GM18870 (cell line): ENCODE results near the gene KIR2DL1.
"Not testable (repeated sequence)": the region's sequence is repeated elsewhere in the genome, so short reads cannot be mapped to it uniquely, and the experiment has no call there.

ENCODE experiments used
- ATAC-seq: cut with Tn5 transposase; IDR thresholded peaks from one replicate; pipeline ENCODE4 v1.9.1; 2021; ENCODE audit warnings: moderate library complexity; ENCODE audit not compliant: unreplicated experiment

Gene KIR2DL1

DNA sequence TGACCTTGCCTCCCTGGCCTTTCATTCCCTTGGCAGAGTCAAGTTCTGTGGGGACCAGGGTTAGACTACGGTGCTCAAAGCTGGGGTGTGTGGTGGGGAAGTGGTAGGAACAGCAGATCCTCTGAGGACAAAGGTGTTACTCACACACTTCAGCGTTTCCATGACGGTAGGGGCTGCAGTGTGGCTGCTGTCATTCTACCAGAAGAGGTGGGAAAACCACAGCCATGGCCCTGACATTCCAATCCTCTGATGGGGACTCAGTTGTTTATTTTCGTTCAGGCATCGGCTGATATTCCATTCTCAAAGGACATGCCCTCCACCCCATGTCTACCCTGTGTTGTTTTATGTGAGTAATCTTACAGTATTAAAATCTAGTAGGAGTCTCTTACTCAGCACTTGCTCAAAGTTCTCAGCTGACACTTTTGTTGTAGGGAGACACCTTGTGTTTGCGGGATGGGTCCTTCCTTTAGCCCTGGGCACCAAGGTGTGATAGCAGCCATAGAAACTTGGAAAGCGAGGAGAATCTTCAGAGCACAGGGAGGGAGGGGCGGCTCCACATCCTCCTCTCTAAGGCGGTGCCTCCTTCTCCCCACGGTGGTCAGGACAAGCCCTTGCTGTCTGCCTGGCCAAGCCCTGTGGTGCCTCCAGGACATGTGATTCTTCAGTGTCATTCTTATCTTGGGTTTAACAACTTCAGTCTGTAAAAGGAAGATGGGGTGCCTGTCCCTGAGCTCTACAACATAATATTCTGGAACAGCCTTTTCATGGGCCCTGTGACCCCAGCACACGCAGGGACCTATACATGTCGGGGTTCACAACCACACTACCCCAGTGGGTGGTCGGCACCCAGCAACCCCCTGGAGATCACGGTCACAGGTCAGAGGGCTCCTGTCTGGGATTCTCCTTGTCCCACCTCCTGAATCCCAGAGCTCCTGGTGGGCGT lies 1.7 kb downstream of the KIR2DL1 start:
- ATAC-seq = not testable (repeated sequence)

DNA sequence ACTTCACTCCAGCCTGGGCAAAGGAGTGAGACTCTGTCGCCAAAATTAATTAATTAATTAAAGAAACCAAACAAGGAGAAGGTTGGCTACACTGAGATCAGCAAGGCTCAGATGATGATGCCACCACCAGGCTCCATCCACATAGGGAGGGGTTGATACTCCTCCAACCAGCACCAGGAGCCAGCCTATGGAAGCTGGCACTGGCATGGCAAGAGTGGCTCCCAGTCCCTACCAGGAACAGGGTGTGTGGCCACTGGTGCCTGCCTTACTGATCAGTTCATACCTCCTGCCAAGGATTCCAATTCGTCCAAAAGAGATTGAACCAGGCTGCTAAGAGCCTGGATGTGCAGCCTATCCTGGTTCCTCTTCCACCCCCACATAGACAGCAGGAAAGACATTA lies 3.1 kb downstream of the KIR2DL1 start:
- not testable (repeated sequence) for ATAC-seq

DNA sequence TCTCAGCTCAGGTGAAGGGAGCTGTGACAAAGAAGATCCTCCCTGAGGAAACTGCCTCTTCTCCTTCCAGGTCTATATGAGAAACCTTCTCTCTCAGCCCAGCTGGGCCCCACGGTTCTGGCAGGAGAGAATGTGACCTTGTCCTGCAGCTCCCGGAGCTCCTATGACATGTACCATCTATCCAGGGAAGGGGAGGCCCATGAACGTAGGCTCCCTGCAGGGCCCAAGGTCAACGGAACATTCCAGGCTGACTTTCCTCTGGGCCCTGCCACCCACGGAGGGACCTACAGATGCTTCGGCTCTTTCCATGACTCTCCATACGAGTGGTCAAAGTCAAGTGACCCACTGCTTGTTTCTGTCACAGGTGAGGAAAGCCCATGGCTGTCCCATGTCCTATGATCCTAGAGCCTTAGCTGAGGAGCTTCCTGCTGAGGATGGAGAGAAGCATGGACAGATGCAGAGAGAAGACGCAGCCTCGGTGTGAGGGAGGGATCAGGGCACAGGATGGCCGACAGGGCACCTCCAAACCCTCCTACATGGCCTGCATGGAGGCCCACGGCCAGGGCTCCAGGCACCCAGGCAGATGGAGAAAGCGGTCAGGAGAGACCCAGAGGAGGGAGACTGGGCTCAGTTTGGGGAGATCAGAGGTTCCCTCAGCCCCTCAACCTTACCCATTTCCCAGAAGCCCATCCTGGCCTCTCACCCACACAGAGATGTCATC lies 5.7 kb downstream of the KIR2DL1 start:
- ATAC-seq = not testable (repeated sequence)

DNA sequence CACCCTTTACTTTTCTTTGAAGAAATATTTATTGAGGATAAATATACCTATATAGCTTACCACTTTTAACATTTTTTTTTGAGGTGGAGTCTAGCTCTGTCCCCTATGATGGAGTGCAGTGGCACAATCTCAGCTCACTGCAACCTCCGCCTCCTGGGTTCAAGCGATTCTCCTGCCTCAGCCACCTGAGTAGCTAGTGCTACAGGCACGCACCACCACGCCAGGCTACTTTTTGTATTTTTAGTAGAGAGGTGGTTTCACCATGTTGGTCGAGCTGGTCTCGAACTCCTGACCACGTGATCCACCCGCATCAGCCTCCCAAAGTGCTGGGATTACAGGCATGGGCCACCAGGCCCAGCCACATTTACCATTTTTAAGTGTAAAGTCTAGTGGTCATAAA lies 6.2 kb downstream of the KIR2DL1 start:
- ATAC-seq = not testable (repeated sequence)

DNA sequence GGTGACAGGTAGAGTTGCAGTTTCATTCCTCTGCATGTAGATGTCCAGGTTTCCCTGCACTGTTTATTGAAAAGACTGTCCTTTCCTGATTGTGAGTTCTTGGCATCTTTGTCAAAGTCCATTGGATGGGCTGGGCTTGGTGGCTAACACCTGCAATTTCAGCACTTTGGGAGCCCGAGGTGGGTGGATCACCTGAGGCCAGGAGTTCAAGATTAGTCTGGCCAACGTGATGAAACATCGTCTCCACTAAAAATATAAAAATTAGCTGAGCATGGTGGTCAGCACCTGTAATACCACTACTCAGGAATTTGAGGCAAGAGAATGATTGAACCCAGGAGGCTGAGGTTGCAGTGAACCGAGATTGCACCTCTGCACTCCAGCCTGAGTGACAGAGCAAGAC lies 8.3 kb downstream of the KIR2DL1 start:
- not testable (repeated sequence) for ATAC-seq

DNA sequence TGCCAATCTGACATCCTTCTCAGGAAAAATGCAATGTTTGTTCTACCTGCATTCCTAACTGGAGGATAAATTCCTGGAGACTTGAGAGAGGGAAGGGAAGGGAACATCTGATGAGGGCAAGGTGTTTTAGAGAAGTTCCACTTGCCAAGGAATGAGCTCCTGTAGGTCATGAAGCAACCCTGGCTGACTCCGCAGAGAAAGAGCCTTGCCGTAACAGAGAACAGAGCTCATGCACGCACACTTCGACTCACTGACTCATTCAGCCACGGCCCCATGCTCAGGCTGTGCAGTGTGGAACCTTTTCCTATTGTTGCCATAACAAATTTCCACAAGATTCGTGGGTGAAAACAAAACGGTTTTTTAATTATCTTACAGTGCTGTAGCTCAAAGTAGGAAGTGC lies 9.3 kb downstream of the KIR2DL1 start:
- ATAC-seq = not testable (repeated sequence)

DNA sequence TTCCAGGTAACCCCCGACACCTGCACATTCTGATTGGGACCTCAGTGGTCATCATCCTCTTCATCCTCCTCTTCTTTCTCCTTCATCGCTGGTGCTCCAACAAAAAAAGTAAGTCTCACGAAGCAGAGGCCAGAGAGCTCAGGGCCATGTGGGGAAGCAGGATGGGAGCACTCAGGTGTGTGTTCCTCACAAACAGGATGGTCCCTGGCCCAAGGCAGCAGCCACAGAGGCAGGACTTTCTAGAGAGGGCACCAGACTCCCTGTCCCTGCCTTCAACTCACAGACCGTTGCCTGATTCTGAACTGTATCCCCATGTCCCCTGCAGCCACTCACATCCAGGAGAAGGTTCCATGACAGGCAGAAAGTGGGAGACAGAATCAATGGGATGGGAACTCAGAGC lies 13.3 kb downstream of the KIR2DL1 start:
- ATAC-seq = not testable (repeated sequence)

DNA sequence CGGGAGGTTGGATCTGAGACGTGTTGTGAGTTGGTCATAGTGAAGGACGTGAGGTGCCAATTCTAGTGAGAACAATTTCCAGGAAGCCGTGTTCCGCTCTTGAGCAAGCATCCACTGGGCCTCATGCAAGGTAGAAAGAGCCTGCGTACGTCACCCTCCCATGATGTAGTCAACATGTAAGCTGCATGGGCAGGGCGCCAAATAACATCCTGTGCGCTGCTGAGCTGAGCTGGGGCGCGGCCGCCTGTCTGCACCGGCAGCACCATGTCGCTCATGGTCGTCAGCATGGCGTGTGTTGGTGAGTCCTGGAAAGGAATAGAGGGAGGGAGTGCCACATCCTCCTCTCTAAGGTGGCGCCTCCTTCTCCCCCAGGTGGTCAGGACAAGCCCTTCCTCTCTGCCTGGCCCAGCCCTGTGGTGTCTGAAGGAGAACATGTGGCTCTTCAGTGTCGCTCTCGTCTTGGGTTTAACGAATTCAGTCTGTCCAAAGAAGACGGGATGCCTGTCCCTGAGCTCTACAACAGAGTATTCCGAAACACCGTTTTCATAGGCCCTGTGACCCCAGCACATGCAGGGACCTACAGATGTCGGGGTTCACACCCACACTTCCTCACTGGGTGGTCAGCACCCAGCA lies 16.6 kb downstream of the KIR2DL1 start:
- ATAC-seq = not testable (repeated sequence)

DNA sequence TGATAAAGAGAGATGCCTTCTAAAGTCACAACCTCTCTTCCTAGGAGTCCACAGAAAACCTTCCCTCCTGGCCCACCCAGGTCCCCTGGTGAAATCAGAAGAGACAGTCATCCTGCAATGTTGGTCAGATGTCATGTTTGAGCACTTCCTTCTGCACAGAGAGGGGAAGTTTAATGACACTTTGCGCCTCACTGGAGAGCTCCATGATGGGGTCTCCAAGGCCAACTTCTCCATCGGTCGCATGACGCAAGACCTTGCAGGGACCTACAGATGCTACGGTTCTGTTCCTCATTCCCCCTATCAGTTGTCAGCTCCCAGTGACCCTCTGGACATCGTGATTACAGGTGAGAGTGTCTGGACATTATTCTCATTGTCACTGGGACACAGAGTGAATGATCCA lies 18.6 kb downstream of the KIR2DL1 start:
- ATAC-seq = not testable (repeated sequence)

DNA sequence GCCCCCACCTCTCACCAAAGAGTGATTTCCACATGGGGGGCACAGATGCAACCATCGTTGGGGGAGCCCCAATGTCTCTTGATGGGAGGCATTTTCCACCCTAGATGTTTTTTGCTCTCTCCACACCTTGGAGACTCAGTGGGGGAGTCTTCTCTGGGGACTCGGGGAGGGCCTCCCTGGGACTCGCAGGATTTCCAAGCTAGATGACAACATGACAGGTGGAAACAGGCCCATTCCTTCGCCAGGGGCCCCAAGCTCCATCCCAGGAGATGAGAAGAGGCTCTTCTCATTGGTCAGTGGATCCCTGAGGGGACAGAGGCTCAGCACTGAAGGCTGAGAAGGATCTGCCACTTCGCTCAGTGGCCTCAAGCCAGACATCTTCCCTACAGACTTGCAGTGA lies 21.1 kb downstream of the KIR2DL1 start:
- ATAC-seq = no peak

DNA sequence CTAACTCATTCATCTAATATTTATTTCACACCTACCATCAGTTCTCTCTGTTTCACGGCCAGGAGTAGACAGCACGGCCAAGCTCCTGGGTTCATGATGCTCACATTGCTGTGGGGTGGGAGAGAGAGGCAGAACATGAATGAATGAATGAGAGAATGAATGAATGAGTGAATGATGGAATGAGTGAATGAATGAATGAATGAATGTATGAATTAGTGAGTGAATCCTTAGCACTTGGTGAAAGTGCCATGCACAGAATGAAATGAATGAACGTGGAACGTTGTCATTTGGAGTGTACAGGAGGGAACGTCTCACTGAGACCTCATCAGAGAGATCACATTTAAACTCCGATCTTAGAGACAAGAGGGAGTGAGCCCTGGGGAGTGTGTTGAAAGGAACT lies 21.9 kb downstream of the KIR2DL1 start:
- ATAC-seq = no peak

DNA sequence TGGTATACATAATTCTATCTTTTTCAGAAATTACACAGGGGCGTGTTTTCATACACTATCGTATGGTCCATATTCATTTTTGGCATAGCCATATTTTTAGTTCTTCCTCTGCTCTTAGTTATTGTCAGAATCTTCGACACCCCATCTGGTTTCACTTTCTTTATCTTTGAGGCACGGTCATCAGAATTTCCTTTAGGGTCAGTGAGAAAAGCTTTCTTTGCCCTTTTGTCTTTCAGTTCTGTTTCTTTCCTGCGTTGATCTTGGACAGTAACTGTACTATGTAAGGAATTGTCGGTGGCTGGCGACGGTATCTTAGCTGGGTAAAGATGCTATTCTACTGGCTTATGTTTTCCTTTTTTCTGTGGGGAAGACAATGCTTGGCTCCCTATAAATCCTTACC lies 23.2 kb downstream of the KIR2DL1 start:
- ATAC-seq = no peak

DNA sequence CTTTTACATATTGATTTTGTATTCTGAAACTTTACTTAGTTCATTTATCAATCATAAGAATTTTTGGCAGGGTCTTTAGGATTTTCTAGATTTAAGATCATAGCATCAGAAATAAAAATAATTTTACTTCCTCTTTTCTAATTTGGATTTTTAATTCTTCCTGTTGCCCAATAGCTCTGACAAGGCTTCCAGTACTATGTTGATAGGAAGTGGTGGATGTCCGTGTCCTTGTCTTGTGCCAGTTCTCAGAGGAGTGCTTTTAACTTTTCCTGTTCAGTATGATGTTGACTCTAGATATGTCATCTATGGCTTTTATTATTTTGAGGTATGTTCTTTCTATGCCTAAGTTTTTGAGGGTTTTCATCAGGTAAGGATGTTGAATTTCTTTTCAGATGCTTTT lies 26.2 kb downstream of the KIR2DL1 start:
- ATAC-seq = no peak

DNA sequence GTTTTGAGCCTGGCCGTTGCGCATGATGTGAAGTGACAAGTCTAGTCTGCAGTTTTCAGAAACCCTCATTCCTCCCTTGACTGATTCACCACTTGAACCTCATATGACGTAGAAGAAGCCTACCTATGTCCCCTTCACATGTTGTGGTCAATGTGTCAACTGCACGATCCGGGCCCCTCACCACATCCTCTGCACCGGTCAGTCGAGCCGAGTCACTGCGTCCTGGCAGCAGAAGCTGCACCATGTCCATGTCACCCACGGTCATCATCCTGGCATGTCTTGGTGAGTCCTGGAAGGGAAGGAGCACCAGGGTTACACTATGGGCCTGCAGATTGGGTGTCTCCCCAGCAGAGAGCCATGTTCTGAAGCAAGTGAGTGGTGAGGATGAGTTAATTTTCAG lies 33.8 kb downstream of the KIR2DL1 start, which contains the start of gene KIR2DL4:
Gene KIR2DL4 (plus strand): TSS at position 201 of the 400 bp plus-strand sequence. CDS start 42 bp downstream, at position 243.
- ATAC-seq = no peak

DNA sequence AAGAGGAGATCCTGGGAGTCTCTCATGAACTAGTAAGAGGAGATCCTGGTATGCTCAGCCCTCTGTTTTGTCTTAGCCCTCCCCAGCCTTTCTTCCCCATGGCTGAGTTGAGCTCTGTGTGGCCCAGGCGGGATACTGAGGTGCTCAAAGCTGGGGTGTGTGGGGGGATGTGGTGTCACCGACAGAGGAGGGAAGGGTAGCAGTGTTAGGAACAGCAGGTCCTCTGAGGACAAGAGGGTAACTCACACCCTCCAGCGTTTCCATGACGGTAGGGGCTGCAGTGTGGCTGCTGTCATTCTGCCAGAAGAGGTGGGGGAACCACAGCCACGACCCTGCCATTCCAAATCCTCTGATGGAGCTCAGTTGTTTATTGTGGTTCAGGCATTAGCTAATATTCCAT lies 34.5 kb downstream of the KIR2DL1 start:
- ATAC-seq = no peak

DNA sequence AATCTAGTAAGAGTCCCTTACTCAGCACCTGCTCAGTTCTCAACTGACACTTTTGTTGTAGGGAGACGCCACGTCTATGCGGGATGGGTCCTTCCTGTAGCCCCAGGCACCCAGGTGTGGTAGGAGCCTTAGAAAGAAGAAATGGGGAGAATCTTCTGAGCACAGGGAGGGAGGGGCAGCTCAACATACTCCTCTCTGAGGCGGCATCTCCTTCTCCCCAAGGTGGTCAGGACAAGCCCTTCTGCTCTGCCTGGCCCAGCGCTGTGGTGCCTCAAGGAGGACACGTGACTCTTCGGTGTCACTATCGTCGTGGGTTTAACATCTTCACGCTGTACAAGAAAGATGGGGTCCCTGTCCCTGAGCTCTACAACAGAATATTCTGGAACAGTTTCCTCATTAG lies 35.0 kb downstream of the KIR2DL1 start:
- no peak for ATAC-seq

DNA sequence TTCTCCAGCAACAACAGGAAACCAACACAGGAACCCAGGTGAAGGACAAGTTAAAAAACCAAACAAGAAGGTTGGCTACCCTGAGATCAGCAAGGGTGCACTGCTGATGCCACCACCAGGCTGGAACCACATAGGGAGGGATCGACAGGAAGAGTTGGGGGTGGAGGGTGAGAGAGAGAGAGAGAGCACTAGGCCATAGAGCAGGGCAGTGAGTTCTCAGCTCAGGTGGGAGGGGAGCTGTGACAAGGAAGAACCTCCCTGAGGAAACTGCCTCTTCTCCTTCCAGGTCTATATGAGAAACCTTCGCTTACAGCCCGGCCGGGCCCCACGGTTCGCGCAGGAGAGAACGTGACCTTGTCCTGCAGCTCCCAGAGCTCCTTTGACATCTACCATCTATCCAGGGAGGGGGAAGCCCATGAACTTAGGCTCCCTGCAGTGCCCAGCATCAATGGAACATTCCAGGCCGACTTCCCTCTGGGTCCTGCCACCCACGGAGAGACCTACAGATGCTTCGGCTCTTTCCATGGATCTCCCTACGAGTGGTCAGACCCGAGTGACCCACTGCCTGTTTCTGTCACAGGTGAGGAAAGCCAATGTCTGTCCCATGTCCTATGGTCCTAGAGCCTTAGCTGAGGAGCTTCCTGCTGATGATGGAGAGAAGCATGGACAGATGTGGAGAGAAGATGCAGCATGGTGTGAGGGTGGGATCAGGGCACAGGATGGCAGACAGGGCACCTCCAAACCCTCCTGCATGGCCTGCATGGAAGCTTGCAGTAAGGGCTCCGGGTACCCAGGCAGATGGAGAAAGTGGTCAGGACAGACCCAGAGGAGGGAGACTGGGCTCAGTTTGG lies 36.3 kb downstream of the KIR2DL1 start:
- no peak for ATAC-seq

DNA sequence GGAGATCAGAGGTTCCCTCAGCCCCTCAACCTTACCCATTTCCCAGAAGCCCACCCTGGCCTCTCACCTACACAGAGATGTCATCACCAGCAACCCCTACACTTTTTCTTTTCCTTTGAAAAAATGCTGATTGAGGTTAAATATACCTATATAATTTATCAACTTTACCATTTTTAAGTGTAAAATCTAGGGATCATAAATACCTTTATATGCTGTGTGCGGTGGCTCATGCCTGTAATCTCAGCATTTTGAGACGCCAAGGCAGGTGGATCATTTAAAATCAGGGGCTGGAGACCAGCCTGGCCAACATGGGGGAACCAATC lies 36.9 kb downstream of the KIR2DL1 start:
- ATAC-seq = no peak

DNA sequence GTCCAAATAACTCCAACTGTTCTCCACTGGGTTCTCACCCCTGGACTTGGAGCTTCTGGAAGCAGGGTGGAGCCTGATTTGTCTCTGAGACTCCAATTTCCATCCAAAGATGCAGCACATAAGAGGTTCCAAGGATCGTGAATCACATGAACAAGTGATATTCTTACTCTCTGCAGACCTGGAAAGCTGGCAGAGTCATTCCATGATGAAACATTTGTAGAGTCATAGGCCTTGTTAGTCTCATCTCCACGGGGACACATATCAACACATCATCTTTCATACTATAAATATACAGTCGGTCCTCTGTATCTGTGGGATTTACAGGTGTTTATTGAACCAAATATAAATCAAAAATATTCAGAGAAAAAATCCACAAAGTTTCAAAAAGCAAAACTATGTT lies 45.0 kb downstream of the KIR2DL1 start:
- not testable (repeated sequence) for ATAC-seq

DNA sequence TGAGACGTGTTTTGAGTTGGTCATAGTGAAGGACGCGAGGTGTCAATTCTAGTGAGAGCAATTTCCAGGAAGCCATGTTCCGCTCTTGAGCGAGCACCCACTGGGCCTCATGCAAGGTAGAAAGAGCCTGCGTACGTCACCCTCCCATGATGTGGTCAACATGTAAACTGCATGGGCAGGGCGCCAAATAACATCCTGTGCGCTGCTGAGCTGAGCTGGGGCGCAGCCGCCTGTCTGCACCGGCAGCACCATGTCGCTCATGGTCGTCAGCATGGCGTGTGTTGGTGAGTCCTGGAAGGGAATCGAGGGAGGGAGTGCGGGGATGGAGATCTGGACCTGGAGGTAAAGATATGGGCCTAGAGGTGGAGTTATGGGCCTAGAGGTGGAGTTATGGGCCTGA lies 46.7 kb downstream of the KIR2DL1 start, which contains the start of gene KIR3DL1:
Gene KIR3DL1 (plus strand): TSS at position 218 of the 400 bp plus-strand sequence.
- not testable (repeated sequence) for ATAC-seq
